Neural cell (in vitro differentiated cells): ENCODE measurements around the gene ZNF260. TPM values are rescaled to one million over a fixed set of nuclear protein-coding genes. Genes with fewer than 3 reads are reported as not detected.
A peak's percentile ranks its signal among the peaks of the same experiment; 100 is the strongest.

Source experiments
- H2AFZ ChIP-seq: fragments of 200-600, 300-800 bp; sonication (generic), shearing (Covaris generic); 2 replicates; pipeline ENCODE4 v1.6.0; 2014; ENCODE audit warnings: low read depth, mild to moderate bottlenecking, antibody characterized with exemption, low read length, moderate library complexity
- H3F3A ChIP-seq: fragments of 200-600 bp; shearing (Covaris generic); 2 replicates; pipeline ENCODE4 v1.6.1; 2016; ENCODE audit warnings: mild to moderate bottlenecking, moderate library complexity, mixed read lengths, antibody characterized with exemption, low read length; ENCODE audit not compliant: insufficient read depth, poor library complexity, severe bottlenecking
- H3K27ac ChIP-seq: fragments of 200-600, 300-800 bp; sonication (generic), shearing (Covaris generic); 2 replicates; pipeline ENCODE4 v1.5.1; 2014; ENCODE audit warnings: mild to moderate bottlenecking, low read length, moderate library complexity
- H3K27me3 ChIP-seq: fragments of 300-800, 200-600 bp; sonication (generic), shearing (Covaris generic); 2 replicates; pipeline ENCODE4 v1.6.0; 2014; ENCODE audit warnings: mild to moderate bottlenecking, low read depth, low read length, moderate library complexity; ENCODE audit not compliant: insufficient read depth
- H3K36me3 ChIP-seq: fragments of 300-800, 200-600 bp; sonication (generic), shearing (Covaris generic); 2 replicates; pipeline ENCODE4 v1.5.1; 2014; ENCODE audit warnings: mild to moderate bottlenecking, antibody characterized with exemption, low read length, moderate library complexity; ENCODE audit not compliant: insufficient read depth
- H3K4me2 ChIP-seq: fragments of 300-800, 200-600 bp; sonication (generic), shearing (Covaris generic); 2 replicates; pipeline ENCODE4 v1.6.0; 2014; ENCODE audit warnings: mild to moderate bottlenecking, low read length
- H3K4me3 ChIP-seq: fragments of 300-800, 200-600 bp; sonication (generic), shearing (Covaris generic); 2 replicates; pipeline ENCODE4 v1.5.1; 2014; ENCODE audit warnings: mild to moderate bottlenecking, low read length, moderate library complexity
- H3K79me2 ChIP-seq: fragments of 200-600 bp; shearing (Covaris generic); replicated peaks from 2 replicates; pipeline ENCODE4 v1.6.0; 2014; ENCODE audit warnings: mild to moderate bottlenecking, low read length, moderate library complexity; ENCODE audit not compliant: insufficient read depth
- H3K9ac ChIP-seq: fragments of 300-800, 200-600 bp; sonication (generic), shearing (Covaris generic); 2 replicates; pipeline ENCODE4 v1.6.1; 2016; ENCODE audit warnings: mild to moderate bottlenecking, low read length, mixed read lengths
- H3K9me2 ChIP-seq: fragments of 200-600 bp; shearing (Covaris generic); 2 replicates; pipeline ENCODE4 v1.6.1; 2016; ENCODE audit warnings: mild to moderate bottlenecking, low read length, mixed read lengths; ENCODE audit not compliant: insufficient read depth
- H3K9me3 ChIP-seq: fragments of 200-600, 300-800 bp; sonication (generic), shearing (Covaris generic); 2 replicates; pipeline ENCODE4 v1.6.1; 2016; ENCODE audit warnings: mild to moderate bottlenecking, mixed run types, low read length, moderate library complexity, mixed read lengths
- H4K20me1 ChIP-seq: fragments of 200-600 bp; shearing (Covaris generic); 2 replicates; pipeline ENCODE4 v1.6.1; 2016; ENCODE audit warnings: mild to moderate bottlenecking, mixed run types; ENCODE audit not compliant: insufficient read depth
- CTCF ChIP-seq: fragments of 450-650 bp; IDR thresholded peaks from 2 replicates; pipeline ENCODE4 v1.5.1; 2014; ENCODE audit warnings: antibody characterized with exemption, mild to moderate bottlenecking, moderate library complexity; ENCODE audit not compliant: poor library complexity, severe bottlenecking
- EP300 ChIP-seq: fragments of 450-650 bp; conservative IDR thresholded peaks from 2 replicates; pipeline ENCODE4 v1.6.1; 2014; ENCODE audit warnings: antibody characterized with exemption, mild to moderate bottlenecking, moderate library complexity; ENCODE audit not compliant: poor library complexity, severe bottlenecking
- EZH2 ChIP-seq: fragments of 200-600, 300-800 bp; shearing (Covaris generic), sonication (generic); IDR thresholded peaks from 2 replicates; pipeline ENCODE4 v1.6.1; 2014; ENCODE audit warnings: antibody characterized with exemption, low read length, borderline replicate concordance, mild to moderate bottlenecking; ENCODE audit not compliant: insufficient read depth, poor library complexity, severe bottlenecking
- MXI1 ChIP-seq: fragments of 450-650 bp; conservative IDR thresholded peaks from 2 replicates; pipeline ENCODE4 v1.6.1; 2014; ENCODE audit warnings: antibody characterized with exemption, mild to moderate bottlenecking; ENCODE audit not compliant: poor library complexity, severe bottlenecking
- POLR2AphosphoS5 ChIP-seq: IDR thresholded peaks from 2 replicates; pipeline ENCODE4 v1.6.1; 2012
- RAD21 ChIP-seq: fragments of 450-650 bp; conservative IDR thresholded peaks from 2 replicates; pipeline ENCODE4 v1.6.1; 2014; ENCODE audit warnings: antibody characterized with exemption, mild to moderate bottlenecking, moderate library complexity
- REST ChIP-seq: IDR thresholded peaks from 2 replicates; pipeline ENCODE4 v1.6.1; 2012; ENCODE audit warnings: borderline replicate concordance
- SMC3 ChIP-seq: fragments of 450-650 bp; conservative IDR thresholded peaks from 2 replicates; pipeline ENCODE4 v1.6.1; 2014; ENCODE audit warnings: antibody characterized with exemption, mild to moderate bottlenecking, moderate library complexity; ENCODE audit not compliant: poor library complexity
- TAF1 ChIP-seq: IDR thresholded peaks from 2 replicates; pipeline ENCODE4 v1.6.1; 2012; ENCODE audit warnings: low read depth
- polyA minus RNA-seq: library from RNA; depleted of rRNA, polyadenylated mRNA; stranded (reverse); fragments of >200 nt; gene quantifications from 2 replicates; pipeline ENCODE4 v1.2.3, GENCODE V29; 2014
- polyA plus RNA-seq: library from polyadenylated mRNA; depleted of rRNA; stranded (reverse); fragments of >200 nt; gene quantifications from 2 replicates; pipeline ENCODE4 v1.2.3, GENCODE V29; 2014

Gene ZNF260
- 23.2 and 25.0 TPM in 2 replicates for polyA plus RNA-seq
- 59.2 and 71.4 TPM in 2 replicates for polyA minus RNA-seq

DNA sequence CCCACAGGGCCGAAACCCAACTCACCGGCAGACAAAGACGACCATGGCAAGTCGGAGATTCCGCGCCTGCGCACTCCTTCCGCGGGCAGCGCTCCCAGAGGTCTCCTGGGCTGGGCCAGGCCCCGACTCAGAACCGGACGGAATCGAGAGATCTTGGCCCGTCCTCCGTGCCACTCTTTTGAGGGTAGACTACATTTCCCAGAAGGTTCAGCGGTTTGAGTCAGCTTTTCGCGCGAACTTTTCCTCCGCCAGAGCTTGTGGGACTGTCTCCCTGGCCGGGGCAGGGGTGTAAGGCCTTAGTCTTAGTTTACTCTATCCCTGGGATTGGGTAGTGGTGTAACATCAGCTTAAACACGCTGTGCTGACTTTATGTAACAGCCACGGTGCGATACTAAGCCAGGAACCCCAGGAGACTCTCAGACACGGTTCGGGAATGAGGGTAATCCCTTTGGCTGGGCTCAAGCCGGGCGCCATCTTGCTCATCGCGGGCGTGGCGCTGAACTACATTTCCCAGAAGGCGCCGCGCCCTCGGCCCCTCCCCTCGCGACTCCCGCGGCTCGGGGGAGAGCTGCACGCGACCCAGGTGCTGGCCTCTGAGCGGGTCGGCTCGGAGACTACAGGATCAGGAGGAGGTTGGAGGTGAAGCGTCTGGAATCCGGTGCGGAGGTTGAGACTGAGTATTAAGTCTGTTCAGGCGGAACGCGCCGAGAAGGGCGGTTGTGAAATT, at the start of gene ZNF260:
Gene ZNF260, minus strand, starts transcription at position 78 of the 727 bp plus-strand sequence. CDS start 13,033 bp downstream, outside the sequence.
- Histone ChIP-seq H3K36me3 (peaks cover 8% of the 10 kb centered on the region), H3K9ac (peak within 1 kb of the TSS; percentile 93), H2AFZ (peak within 1 kb of the TSS; percentile 96), H3K9me3 (peaks cover 3% of the 10 kb centered on the region), H3K27me3 (no peaks in the 10 kb centered on the region), H3F3A (no peaks in the 10 kb centered on the region), H3K9me2 (no peaks in the 10 kb centered on the region), H3K4me2 (peak within 1 kb of the TSS; percentile 89), H3K27ac (peak within 1 kb of the TSS; percentile 94), H3K4me3 (peak within 1 kb of the TSS; percentile 74), H3K79me2 (peaks cover 54% of the 10 kb centered on the region), H4K20me1 (no peaks in the 10 kb centered on the region)
- TF ChIP-seq MXI1 (peak; percentile 93), EP300 (peak; percentile 66), RAD21 (no peak), POLR2AphosphoS5 (peak; percentile 81), REST (peak; percentile 77), EZH2 (no peak), CTCF (peak; percentile 39), SMC3 (peak; percentile 51), TAF1 (peak; percentile 86)

GRCh38 chr19:36577271-36577996, 49.4 kb upstream of the ZNF260 start:
- H3K27ac ChIP-seq: no peak overlapping the region
- H3K4me2 ChIP-seq: no peak overlapping the region
- no peaks in the 10 kb centered on the region for H3K27me3 ChIP-seq
- no peaks in the 10 kb centered on the region for H4K20me1 ChIP-seq
- no peak overlapping the region for H3K9ac ChIP-seq
- H3F3A ChIP-seq: no peaks in the 10 kb centered on the region
- no peak overlapping the region for H2AFZ ChIP-seq
- H3K36me3 ChIP-seq: peaks cover 36% of the 10 kb centered on the region
- H3K4me3 ChIP-seq: no peak overlapping the region
- no peak for TF ChIP-seq REST
- no peak for TF ChIP-seq MXI1
- TF ChIP-seq EZH2: no peak
- TF ChIP-seq POLR2AphosphoS5: no peak
- TF ChIP-seq TAF1: no peak
- TF ChIP-seq EP300: no peak
- no peak for TF ChIP-seq RAD21
- TF ChIP-seq CTCF: no peak
- TF ChIP-seq SMC3: no peak
- H3K79me2 ChIP-seq: peaks cover 22% of the 10 kb centered on the region
- no peaks in the 10 kb centered on the region for H3K9me2 ChIP-seq
- H3K9me3 ChIP-seq: peaks cover 3% of the 10 kb centered on the region
